Choroid plexus epithelial cell (primary cell): Measurements from ENCODE around the gene ZNF521.

Experiments
- DNase-seq: peaks from one replicate; pipeline ENCODE4 v3.0.0-alpha.2; 2010; ENCODE audit warnings: low read depth
- H3K4me3 ChIP-seq: 2 replicates; pipeline ENCODE4 v1.5.1; 2011; ENCODE audit warnings: low read depth, mild to moderate bottlenecking, control low read depth, low read length, moderate library complexity
- TF ChIP-seq, protein P1 (sequence below): conservative IDR thresholded peaks from 2 replicates; pipeline ENCODE4 v1.5.1; 2011; ENCODE audit warnings: low read depth, mild to moderate bottlenecking, control low read depth, inconsistent platforms, low read length, moderate library complexity

ZNF521 gene

DNA sequence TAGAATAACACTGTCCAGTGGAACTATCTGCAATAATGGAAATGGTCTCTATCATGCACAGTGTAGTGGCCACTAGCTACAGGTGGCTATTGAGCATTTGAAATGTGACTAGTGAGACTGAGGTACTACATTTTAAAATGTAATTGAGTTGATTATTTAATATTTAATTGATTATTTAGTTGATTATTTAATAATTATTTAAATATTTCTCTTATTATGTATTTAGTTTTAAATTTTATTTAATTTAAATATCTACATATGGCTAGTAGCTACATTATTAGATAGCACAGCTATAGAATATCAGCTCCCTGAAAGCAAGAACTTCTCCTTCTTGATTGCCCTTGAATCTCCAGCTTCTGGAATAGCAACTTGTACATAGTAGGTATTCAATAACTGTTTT, 12.8 kb upstream of the ZNF521 start:
- no peak for DNase-seq
- TF ChIP-seq, protein P1, sequence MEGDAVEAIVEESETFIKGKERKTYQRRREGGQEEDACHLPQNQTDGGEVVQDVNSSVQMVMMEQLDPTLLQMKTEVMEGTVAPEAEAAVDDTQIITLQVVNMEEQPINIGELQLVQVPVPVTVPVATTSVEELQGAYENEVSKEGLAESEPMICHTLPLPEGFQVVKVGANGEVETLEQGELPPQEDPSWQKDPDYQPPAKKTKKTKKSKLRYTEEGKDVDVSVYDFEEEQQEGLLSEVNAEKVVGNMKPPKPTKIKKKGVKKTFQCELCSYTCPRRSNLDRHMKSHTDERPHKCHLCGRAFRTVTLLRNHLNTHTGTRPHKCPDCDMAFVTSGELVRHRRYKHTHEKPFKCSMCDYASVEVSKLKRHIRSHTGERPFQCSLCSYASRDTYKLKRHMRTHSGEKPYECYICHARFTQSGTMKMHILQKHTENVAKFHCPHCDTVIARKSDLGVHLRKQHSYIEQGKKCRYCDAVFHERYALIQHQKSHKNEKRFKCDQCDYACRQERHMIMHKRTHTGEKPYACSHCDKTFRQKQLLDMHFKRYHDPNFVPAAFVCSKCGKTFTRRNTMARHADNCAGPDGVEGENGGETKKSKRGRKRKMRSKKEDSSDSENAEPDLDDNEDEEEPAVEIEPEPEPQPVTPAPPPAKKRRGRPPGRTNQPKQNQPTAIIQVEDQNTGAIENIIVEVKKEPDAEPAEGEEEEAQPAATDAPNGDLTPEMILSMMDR: no peak
- H3K4me3 ChIP-seq: no peak overlapping the region

DNA sequence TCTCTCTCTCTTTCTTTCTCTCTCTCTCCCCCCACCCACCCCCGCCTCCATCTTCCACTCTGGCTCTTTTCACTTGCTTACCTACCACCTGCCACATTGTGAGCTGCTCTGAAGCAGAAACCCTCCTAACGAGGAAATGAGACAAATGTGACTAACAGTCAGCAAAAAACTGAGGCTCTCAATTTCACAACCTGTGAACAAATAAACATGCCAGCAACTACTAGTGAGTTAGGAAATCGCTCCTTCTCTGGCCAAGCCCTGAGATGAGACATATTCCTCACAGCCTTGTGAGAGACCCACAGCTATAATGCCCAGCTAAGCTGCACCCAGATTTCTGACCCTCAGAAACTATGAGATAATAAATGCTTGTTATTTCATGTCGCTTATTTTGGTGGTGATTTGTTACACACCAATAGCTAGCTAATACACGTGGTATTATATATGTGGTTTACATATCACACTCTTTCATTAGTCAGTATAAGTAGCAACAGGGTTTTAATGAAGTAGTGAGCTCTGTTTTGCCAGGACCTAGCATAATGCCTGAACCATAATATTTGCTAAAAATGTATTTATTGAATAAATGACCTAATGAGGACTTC, 8.4 kb upstream of the ZNF521 start:
- TF ChIP-seq, protein P1: no peak
- DNase-seq: no peak
- no peak overlapping the region for H3K4me3 ChIP-seq

DNA sequence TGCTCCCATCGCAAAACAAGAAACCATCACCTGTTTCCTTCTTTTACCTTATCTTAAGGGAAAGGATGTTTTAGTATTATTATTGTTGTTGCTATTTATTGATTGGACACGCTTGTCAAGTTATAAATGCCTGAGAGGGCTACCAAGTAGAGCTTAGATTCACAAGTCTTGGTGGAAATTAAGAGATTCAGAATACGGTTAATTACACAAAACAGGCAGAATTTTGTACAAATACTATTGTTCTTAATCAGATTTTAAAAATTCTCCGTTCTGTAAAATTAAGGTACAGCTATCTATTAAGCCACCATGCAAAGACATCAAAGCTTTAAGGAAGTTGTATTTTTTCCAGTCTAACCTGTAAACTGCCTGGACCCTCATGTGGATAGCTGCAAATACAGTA, 1.1 kb upstream of the ZNF521 start:
- no peak for DNase-seq
- TF ChIP-seq, protein P1: no peak
- H3K4me3 ChIP-seq: no peak overlapping the region

DNA sequence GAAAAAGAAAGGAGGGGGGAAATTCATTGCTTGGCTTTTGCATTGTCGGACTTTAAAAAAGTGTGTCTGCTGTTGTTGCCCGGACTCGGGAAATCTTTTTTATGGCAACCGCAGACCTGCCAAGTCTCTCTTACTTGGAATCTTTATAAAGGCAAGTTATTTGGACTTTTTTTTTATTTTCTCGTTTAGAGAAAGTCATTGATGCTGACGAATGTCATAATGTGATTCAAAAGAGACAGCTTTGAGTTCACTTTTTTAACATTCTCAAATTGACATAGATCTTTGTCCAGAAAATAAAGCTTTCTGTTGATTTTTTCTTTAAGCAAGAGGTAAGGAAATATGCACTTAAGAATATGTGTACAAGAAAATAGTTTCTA, 651 bp upstream of the ZNF521 start:
- H3K4me3 ChIP-seq: peak overlapping the region; percentile 43
- TF ChIP-seq, protein P1: no peak
- DNase-seq: no peak

DNA sequence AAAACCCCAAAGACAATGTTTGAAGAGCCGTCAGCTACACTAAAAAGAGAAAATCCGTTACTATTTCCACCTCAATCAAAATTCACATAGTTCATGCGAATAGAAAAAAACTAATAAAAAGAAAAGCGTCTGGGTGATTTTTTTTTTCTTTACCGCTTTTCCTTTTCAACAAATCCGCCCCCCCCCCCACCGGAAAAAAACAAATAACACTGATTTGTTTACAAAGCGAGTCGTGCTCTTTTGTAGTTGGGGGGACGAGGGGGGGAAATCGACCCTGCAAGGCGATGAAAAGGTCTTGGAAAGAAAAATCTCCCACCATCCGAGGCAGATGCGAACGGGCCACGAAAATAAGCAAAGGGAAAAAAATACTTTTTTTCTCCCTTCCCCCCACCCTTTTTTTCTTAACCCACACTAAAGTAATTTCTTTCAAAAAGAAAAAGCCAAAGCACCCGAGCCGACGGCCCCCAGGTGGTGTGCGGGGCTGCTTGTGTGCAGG, 638 bp downstream of the ZNF521 start:
- H3K4me3 ChIP-seq: peak overlapping the region; percentile 78
- peak; percentile 11 for DNase-seq

DNA sequence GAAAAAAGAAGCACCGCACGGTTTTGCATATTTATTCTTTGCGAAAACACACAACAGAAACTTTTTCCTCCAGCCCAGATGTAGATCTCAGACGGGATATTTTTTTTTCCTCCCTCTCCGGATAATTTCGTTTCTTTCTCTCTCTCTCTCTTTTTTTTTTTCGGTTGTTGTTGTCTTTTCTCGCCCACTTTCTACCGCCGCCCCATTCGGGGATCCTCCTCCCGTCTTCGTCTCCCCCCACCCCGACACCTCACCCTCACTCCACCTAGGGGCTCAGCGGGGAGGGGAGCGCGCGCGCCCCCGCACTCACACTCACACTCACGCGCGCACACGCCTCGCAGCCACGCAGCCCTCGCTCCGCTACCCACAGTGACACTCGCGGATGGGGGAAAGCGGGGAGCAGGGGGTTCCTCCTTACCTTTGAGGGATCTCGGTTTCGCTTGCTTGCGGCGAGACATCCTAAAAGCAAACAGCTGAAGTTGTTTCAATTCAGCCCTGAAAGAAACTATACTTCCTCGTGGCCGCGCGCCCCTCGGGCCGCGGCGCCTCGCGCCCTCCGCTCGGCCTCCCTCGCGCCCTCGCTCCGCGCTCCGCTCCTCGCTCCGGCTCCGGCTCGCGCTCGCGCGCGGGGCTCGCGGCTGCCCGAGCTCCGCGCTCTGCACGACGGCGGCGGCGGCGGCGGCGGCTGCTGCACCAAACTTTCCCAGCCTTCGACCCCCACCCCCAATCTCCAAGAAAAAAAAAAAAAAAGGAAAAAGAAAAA, 1.3 kb downstream of the ZNF521 start:
- TF ChIP-seq, protein P1: no peak
- peak; percentile 52 for DNase-seq
- peak overlapping the region; percentile 78 for H3K4me3 ChIP-seq

More for the DNA sequence above, 638 bp downstream of the ZNF521 start:
- TF ChIP-seq, protein P1: no peak

DNA sequence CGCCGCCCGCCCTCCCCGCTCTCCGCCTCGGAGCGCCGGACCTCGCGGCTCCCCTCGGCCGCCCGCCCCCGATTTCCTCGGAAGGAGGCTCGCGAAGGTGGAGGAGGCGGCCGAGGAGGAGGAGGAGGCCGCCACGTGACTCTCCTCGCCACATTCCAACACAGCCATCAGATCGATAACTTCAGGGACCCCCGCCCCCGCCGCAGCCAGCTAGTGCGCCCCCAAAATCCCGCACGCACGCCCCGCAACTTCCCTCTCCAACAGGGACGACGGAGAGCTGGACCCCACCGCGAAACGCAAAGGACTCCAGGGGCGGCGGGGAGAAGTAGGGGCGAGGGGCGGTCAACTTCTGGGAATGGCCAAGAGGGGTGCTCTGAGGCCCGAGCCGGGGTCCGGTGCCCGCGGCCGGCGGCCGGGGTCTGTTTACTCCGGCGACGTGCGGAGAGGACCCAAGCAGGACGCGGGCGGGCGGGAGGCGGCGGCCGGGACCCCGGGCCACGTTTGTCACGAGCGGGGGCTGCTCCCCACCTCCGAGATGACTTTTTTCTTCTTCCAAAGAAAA, 2.0 kb downstream of the ZNF521 start:
- H3K4me3 ChIP-seq: peak overlapping the region; percentile 78
- no peak for DNase-seq
- TF ChIP-seq, protein P1: no peak
